ENCODE data around the gene MRTFA.
"Not testable (repeated sequence)": the region's sequence is repeated elsewhere in the genome, so short reads cannot be mapped to it uniquely, and the experiment has no call there.

Gene MRTFA

GRCh38 chr22:40406063-40406890, 230.2 kb downstream of the MRTFA start:
- DNase-seq: no peak

GRCh38 chr22:40405178-40406062, 231.1 kb downstream of the MRTFA start:
- no peak for DNase-seq

GRCh38 chr22:40404251-40405177, 232.0 kb downstream of the MRTFA start:
- DNase-seq: no peak

- DNase-seq: no peak
Measured at GRCh38 chr22:40403651-40404050, 232.9 kb downstream of the MRTFA start.

- DNase-seq: no peak
Measured at GRCh38 chr22:40403141-40403540, 233.4 kb downstream of the MRTFA start.

GRCh38 chr22:40401981-40402406, 234.5 kb downstream of the MRTFA start:
- DNase-seq: no peak

- DNase-seq: no peak
Measured at GRCh38 chr22:40401532-40401931, 235.0 kb downstream of the MRTFA start.

GRCh38 chr22:40400159-40400558, 236.4 kb downstream of the MRTFA start:
- DNase-seq: no peak

- DNase-seq: no peak
Measured at GRCh38 chr22:40399621-40400020, 236.9 kb downstream of the MRTFA start.

- DNase-seq: no peak
Measured at GRCh38 chr22:40397396-40397795, 239.1 kb downstream of the MRTFA start.

GRCh38 chr22:40396882-40397281, 239.6 kb downstream of the MRTFA start:
- DNase-seq: no peak

- DNase-seq: no peak
Measured at GRCh38 chr22:40395607-40396006, 240.9 kb downstream of the MRTFA start.

- no peak for DNase-seq
Measured at GRCh38 chr22:40394607-40395006, 241.9 kb downstream of the MRTFA start.

- no peak for DNase-seq
Measured at GRCh38 chr22:40392618-40393017, 243.9 kb downstream of the MRTFA start.

- no peak for DNase-seq
Measured at GRCh38 chr22:40391417-40391816, 245.1 kb downstream of the MRTFA start.

- no peak for DNase-seq
Measured at GRCh38 chr22:40388231-40388630, 248.3 kb downstream of the MRTFA start.

GRCh38 chr22:40387746-40388145, 248.8 kb downstream of the MRTFA start:
- no peak for DNase-seq

- no peak for DNase-seq
Measured at GRCh38 chr22:40385036-40385782, 251.3 kb downstream of the MRTFA start.

GRCh38 chr22:40383905-40384304, 252.6 kb downstream of the MRTFA start:
- no peak for DNase-seq

- DNase-seq: no peak
Measured at GRCh38 chr22:40381461-40381860, 255.1 kb downstream of the MRTFA start.

- DNase-seq: not testable (repeated sequence)
Measured at GRCh38 chr22:40378448-40378847, 258.1 kb downstream of the MRTFA start.

GRCh38 chr22:40377931-40378330, 258.6 kb downstream of the MRTFA start:
- no peak for DNase-seq
